SU-DHL-6 (cell line): ENCODE data around the gene SLC22A23.

Source experiments
- CTCF ChIP-seq: fragments of 200-600 bp; sonication (generic); IDR thresholded peaks from one replicate; pipeline ENCODE4 v1.5.1; 2017; ENCODE audit warnings: antibody characterized with exemption, mild to moderate bottlenecking, low read length, moderate library complexity; ENCODE audit not compliant: insufficient read depth, poor library complexity, severe bottlenecking
- EZH2phosphoT487 ChIP-seq: fragments of 200-600 bp; sonication (generic), shearing (Covaris generic); conservative IDR thresholded peaks from 2 replicates; pipeline ENCODE4 v1.6.1; 2018; ENCODE audit warnings: mild to moderate bottlenecking, antibody characterized with exemption, low read length, moderate library complexity, mixed read lengths

- TF ChIP-seq EZH2phosphoT487 (no peak), CTCF (no peak)
These were observed 104.2 kb downstream of the SLC22A23 start for GRCh38 chr6:3352678-3353077.
